GM19452 (cell line): ENCODE data around the gene GPX5.
"Not testable (repeated sequence)": the region's sequence is repeated elsewhere in the genome, so short reads cannot be mapped to it uniquely, and the experiment has no call there.

Experiments used
- ATAC-seq: cut with Tn5 transposase; IDR thresholded peaks from one replicate; pipeline ENCODE4 v1.9.1; 2021; ENCODE audit not compliant: unreplicated experiment

The GPX5 gene

DNA sequence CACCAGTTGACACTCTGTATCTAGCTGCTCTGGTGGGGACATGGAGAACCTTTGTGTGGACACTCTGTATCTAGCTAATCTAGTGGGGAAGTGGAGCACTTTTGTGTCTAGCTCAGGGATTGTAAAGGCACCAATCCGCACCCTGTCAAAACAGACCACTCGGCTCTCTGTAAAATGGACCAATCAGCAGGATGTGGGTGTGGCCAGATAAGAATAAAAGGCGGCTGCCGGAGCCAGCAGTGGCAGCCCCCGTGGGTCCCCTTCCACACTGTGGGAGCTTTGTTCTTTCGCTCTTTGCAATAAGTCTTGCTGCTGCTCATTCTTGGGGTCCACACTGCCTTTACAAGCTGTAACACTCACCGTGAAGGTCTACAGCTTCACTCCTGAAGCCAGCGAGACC, 13.3 kb upstream of the GPX5 start:
- ATAC-seq: not testable (repeated sequence)

DNA sequence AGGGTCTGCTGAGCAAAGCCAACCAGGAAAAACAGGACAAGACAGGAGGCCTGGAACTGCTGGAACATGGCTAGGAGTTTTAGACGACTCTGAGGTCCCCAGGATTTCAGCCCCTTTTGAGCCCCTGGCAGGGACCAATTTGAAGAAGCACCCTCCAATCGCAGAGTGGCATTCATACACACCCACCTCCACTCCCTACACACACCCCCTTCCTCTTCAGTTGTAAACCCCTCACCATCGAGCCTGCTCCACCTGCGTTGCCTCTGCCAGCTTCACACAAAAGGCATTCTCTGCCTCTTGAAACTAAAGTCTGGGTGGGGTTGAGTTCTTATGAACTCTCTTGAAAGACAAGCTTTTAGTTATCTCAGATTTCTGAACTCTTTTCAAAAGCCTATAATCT, 10.0 kb upstream of the GPX5 start, which contains the start of gene GPX6:
Gene GPX6, minus strand, starts transcription at position 118 of the 400 bp plus-strand sequence. Its CDS starts 50 bp downstream, at position 68.
- ATAC-seq: no peak

DNA sequence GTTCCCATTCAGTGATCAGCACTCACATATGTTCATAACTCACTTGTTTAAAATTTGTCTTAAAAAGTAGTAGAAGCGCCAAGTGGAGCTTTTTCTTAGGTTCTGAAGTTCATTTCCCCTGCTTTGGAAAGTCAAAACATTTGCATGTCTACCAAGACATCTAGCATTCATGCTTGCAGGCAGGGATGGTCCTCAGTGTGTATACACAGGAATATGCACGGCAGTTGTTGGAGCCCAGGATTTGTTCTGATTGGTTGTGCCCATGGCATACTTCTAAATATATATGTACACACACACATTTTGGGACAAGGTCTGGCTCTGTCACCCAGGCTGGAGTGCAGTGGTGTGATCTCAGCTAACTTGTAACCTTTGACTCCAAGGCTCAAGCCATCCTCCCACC, 7.7 kb upstream of the GPX5 start:
- ATAC-seq: no peak

GRCh38 chr6:28522594-28523240, 3.0 kb upstream of the GPX5 start:
- no peak for ATAC-seq

DNA sequence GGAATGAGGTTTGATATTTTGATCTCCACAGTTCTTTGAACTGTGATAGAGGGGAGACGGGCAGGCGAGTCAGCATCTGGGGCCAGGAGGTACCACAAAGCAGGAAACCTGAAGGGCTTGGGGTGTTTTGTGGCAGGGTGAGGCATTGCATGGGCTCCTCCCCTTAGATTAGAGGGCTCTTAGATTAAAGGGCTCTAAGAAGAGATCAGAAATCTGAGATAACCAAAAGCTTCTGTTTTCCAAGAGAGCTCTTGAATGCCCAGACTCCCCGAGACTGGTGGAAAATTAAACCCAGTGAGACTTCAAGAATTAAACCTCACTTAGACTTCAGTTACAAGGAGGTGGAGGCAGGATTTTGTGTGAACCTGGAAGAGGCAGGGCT, 2.4 kb upstream of the GPX5 start:
- no peak for ATAC-seq

DNA sequence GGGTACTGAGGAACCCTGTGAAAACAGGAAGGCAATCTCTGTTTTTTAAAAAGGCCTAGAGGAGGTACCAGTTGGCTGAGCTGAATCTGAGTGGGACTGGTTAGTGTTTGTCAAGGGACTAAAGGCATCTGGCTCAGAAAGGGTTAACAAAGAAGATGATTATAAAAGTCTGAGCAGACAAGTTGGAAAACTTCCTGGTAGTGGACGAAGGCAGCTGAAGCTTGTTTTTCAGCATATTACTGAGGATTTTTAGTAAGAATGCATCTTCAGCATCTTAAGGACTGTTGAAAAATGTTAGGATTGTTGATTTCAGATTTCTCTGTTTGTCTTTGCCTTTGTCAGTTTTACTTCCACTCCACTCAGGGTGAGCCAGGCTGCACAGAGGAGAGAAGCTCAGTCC, 5.1 kb downstream of the GPX5 start:
- no peak for ATAC-seq

DNA sequence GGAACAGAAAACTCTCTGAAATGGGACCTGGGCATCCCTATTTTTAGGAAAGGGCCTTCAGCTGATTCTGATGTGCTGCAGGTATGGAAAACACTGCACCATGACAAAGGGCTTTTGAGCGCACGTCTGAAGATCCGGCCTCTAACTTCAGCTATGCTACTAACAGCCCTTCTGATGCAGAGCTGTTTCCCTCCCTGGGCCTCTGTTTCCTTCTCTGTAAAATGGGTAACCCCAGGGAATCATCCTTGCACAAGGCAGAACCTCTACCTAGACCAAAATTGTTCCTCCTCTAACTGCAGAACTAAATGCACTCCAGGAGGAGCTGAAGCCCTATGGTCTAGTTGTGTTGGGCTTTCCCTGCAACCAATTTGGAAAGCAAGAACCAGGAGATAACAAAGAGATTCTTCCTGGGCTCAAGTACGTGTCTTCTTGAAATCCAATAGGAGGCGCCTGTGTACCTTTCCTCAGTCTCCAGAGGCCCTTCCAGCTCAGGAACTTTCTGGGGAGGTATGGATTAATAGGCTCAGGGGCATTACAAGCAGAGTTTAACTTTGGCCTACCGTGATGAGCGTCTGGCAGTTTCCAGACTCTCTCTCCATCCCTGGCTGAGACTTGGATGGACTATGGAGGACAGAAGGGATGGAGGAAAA, 5.9 kb downstream of the GPX5 start:
- ATAC-seq: no peak

DNA sequence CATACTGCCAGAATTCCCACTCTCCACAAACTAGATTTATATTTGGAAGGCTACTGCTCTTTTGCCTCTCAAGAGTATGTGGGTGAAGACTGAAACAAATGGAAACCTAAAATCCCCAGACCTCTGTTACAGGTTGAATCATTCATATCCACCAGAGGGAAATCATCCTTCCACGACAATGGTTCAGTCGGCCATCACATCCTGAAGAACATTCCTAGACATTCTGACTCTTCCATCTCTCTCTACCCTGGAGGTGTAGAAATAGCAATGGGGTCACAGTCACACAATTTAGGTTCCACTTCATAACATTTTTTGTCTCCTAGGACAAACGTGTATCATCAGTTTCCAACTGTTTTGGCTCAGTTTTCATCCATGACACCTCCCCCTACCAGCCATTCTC, 8.6 kb downstream of the GPX5 start:
- ATAC-seq: no peak

DNA sequence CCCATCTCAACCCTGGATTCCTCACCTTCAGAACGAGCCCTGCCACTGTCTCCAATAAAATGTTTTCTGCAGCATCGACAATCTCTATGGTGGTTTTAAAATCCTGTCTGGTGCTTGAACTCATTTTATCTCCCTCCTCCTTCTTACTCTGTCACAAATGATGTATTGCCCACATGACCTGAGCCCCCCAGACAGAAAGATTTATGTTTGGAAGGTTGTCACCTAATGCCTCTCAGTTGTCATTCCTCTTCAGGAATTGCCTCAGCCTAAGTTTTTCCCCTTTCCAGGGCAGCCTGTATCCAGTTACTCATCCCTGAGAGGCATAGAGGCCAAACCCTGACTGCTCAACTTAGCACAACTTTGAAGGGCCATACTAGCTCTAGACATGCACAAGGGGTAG, 9.2 kb downstream of the GPX5 start:
- ATAC-seq: no peak

GRCh38 chr6:28537065-28537464, 11.4 kb downstream of the GPX5 start:
- no peak for ATAC-seq

DNA sequence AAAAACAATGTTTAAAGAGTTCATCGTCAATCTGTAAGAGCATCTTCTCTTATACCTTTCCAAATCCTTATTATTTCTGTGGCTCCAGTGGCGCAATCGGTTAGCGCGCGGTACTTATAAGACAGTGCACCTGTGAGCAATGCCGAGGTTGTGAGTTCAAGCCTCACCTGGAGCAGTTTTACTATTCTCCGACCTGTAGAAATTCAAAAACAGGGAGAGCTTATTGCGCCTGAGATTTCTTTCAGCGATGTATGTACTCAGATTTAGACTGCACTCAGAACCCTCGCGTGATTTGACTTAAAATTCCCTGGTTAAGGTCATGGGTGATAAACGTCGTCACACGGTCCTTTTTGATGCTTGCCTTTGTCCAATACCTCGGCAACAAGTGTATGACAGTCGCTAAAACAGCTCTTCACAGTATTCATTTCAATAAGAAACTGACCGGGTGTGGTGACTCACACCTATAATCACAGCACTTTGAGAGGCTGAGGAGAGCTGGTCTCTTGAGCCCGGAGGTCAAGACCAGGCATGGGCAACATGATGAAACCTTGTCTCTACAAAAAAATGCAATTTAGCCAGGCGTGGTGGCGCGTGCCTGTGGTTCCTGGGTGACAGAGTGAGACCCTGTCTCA, 11.9 kb downstream of the GPX5 start:
- no peak for ATAC-seq

DNA sequence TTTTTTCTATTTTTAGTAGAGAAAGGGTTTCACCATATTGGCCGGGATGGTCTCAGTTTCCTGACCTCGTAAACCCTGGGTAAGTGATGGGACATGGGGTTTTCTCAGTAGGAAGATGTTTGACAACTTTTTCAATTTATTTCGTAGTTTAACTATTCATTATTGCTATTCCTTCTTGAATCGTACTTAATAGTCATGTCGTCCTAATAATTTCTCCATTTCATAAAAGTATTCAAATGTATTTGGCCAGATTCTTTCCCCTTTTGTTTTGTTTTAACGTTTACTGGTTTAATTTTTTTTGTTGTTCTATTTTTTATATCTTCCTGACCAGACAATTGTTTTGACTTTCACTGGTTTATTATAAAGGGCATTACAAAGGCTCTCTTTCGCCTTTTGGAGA, 16.3 kb downstream of the GPX5 start:
- ATAC-seq: no peak

GRCh38 chr6:28542440-28543296, 17.0 kb downstream of the GPX5 start:
- ATAC-seq: no peak

- no peak for ATAC-seq
Measured at GRCh38 chr6:28543651-28544610, 18.2 kb downstream of the GPX5 start.

DNA sequence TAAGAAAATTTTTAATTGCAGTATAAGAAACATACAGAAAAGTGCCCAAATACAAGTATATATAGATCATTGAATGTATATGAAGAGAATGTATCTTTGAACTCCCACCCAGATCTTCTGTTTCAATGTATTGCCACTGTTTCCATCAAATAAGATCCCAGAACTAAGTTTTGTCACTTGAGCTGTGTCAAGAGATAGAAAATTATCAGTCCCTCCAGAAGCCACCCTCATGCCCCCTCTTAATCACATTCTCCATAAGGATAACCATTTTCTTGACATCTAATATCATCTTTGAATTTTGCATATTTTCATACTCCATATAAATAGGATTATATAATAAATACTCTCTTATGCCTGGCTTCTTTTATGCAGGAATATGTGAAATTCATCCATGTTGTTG, 20.3 kb downstream of the GPX5 start:
- no peak for ATAC-seq

GRCh38 chr6:28547003-28547402, 21.3 kb downstream of the GPX5 start:
- not testable (repeated sequence) for ATAC-seq

GRCh38 chr6:28551891-28552666, 26.4 kb downstream of the GPX5 start:
- no peak for ATAC-seq

GRCh38 chr6:28553384-28553985, 27.8 kb downstream of the GPX5 start:
- ATAC-seq: no peak
